Ectodermal cell (in vitro differentiated cells): ENCODE measurements around the gene SLC8A3.
A peak's percentile ranks its signal among the peaks of the same experiment; 100 is the strongest.

Experiments used
- H3K27ac ChIP-seq: 2 replicates; pipeline ENCODE4 v1.7.0; 2013; ENCODE audit warnings: mild to moderate bottlenecking, low read depth, low read length; ENCODE audit not compliant: insufficient read depth, poor library complexity, severe bottlenecking
- H3K27me3 ChIP-seq: 2 replicates; pipeline ENCODE4 v1.7.0; 2013; ENCODE audit warnings: mild to moderate bottlenecking, low read length; ENCODE audit not compliant: insufficient read depth, control insufficient read depth, poor library complexity, severe bottlenecking
- H3K36me3 ChIP-seq: one replicate; pipeline ENCODE4 v1.7.0; 2013; ENCODE audit warnings: low read length; ENCODE audit not compliant: control insufficient read depth, insufficient read depth
- H3K4me1 ChIP-seq: one replicate; pipeline ENCODE4 v1.7.0; 2013; ENCODE audit warnings: low read length; ENCODE audit not compliant: control insufficient read depth, insufficient read depth
- H3K4me3 ChIP-seq: 2 replicates; pipeline ENCODE4 v1.7.0; 2013; ENCODE audit warnings: low read depth, low read length, control low read depth; ENCODE audit not compliant: insufficient read depth
- H3K9me3 ChIP-seq: 2 replicates; pipeline ENCODE4 v1.7.0; 2013; ENCODE audit warnings: mild to moderate bottlenecking, low read length, moderate library complexity; ENCODE audit not compliant: control insufficient read depth
- WGBS, 2 experiments: methylation state at CpG; one replicate each; pipeline ENCODE4 v1.1.7; 2013; ENCODE audit warnings: missing lambda C conversion rate in 2 of 2; 5-methylcytosine and 5-hydroxymethylcytosine counted together

SLC8A3 gene

GRCh38 chr14:70033561-70033960, 155.2 kb downstream of the SLC8A3 start:
- Histone ChIP-seq H3K4me1 (peaks cover 20% of the 10 kb centered on the region), H3K9me3 (no peaks in the 10 kb centered on the region), H3K27ac (no peak overlapping the region), H3K4me3 (no peak overlapping the region), H3K27me3 (no peaks in the 10 kb centered on the region), H3K36me3 (no peaks in the 10 kb centered on the region)
- WGBS, 2 experiments, result 91% methylated on average over 2 of the region's 2 CpGs

DNA sequence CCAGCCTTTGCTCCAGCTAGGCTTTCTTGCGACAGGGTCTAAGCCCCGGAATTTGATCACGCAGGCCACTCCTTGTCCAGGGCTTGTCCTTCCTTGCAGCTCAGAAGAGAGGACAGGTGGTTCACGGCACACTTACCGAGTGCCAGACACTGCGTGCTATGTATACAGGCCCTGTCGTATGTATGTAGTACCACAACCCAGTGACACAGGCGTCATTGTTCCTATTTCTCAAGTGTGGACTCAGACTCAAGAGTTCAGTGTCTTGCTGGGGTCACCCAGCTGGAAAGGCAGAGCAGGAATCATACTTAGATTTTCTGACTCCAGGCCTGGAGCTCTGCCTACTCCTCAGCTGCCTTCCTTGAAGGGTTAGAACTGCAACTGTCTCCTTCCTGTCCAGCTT, 155.6 kb downstream of the SLC8A3 start:
- Histone ChIP-seq H3K4me1 (peaks cover 24% of the 10 kb centered on the region), H3K4me3 (no peak overlapping the region), H3K27ac (peak overlapping the region; percentile 5), H3K27me3 (no peaks in the 10 kb centered on the region), H3K36me3 (no peaks in the 10 kb centered on the region), H3K9me3 (no peaks in the 10 kb centered on the region)
- 89 to 90% methylated on average over 8 of the region's 8 CpGs for WGBS, 2 experiments

GRCh38 chr14:70032447-70032846, 156.3 kb downstream of the SLC8A3 start:
- Histone ChIP-seq H3K27ac (peak overlapping the region; percentile 39), H3K27me3 (no peaks in the 10 kb centered on the region), H3K9me3 (no peaks in the 10 kb centered on the region), H3K4me3 (no peak overlapping the region), H3K36me3 (no peaks in the 10 kb centered on the region), H3K4me1 (peaks cover 25% of the 10 kb centered on the region)
- 60 to 65% methylated on average over 3 of the region's 3 CpGs for WGBS, 2 experiments

- H3K4me1 ChIP-seq, result peaks cover 25% of the 10 kb centered on the region
- H3K36me3 ChIP-seq, result no peaks in the 10 kb centered on the region
- H3K27me3 ChIP-seq, result no peaks in the 10 kb centered on the region
- no peaks in the 10 kb centered on the region for H3K9me3 ChIP-seq
- peak overlapping the region; percentile 39 for H3K27ac ChIP-seq
- 93 to 94% methylated on average over 9 of the region's 9 CpGs for WGBS, 2 experiments
- no peak overlapping the region for H3K4me3 ChIP-seq
Observed at GRCh38 chr14:70032016-70032415, 156.7 kb downstream of the SLC8A3 start.

GRCh38 chr14:70029296-70030132, 159.2 kb downstream of the SLC8A3 start:
- Histone ChIP-seq H3K27me3 (no peaks in the 10 kb centered on the region), H3K4me1 (peaks cover 25% of the 10 kb centered on the region), H3K4me3 (no peak overlapping the region), H3K36me3 (no peaks in the 10 kb centered on the region), H3K27ac (no peak overlapping the region), H3K9me3 (no peaks in the 10 kb centered on the region)
- 90 to 93% methylated on average over 6 of the region's 6 CpGs for WGBS, 2 experiments

DNA sequence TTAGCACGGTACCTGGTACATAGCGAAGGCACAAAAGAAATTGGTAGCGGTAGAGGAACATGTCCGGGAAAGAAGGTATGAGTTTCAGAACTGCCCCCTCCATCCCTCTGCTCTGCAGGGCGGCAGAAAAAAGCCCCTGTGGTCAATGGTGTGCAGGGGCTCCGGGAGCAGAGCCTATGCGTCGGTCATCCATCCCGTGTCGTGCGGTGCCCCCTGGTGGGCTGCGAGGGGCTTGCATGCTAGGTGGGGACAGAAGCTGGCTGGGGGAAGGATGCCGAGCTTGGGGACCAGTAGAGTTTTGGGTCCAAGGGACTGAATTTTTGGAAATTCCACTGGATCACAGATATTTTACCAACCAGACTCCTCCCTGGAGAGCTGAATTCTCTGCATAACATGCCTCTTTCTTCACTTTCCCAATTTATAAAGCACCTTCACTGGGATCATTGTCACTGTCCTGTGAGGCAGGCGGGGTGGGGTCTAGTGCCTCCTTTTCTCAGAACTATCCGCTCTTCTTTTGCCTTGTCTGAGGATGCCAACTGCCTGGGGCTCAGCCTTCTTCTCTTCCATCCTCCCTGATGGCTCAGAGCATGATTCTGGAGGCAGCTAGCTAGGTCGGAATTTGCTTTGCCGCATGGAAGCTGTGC, 160.8 kb downstream of the SLC8A3 start:
- WGBS, 2 experiments, result 40 to 43% methylated on average over 17 of the region's 17 CpGs

GRCh38 chr14:70023871-70024270, 164.9 kb downstream of the SLC8A3 start:
- Histone ChIP-seq H3K4me3 (no peak overlapping the region), H3K4me1 (peaks cover 7% of the 10 kb centered on the region), H3K36me3 (peaks cover 25% of the 10 kb centered on the region), H3K27me3 (no peaks in the 10 kb centered on the region), H3K27ac (no peak overlapping the region), H3K9me3 (no peaks in the 10 kb centered on the region)
- WGBS, 2 experiments, result 81 to 96% methylated on average over 1 of the region's 1 CpG

More for the DNA sequence above, 160.8 kb downstream of the SLC8A3 start:
- H3K27ac ChIP-seq, result no peak overlapping the region
- no peaks in the 10 kb centered on the region for H3K9me3 ChIP-seq
- no peaks in the 10 kb centered on the region for H3K27me3 ChIP-seq
- H3K4me3 ChIP-seq, result no peak overlapping the region
- H3K4me1 ChIP-seq, result peaks cover 23% of the 10 kb centered on the region
- peaks cover 15% of the 10 kb centered on the region for H3K36me3 ChIP-seq

DNA sequence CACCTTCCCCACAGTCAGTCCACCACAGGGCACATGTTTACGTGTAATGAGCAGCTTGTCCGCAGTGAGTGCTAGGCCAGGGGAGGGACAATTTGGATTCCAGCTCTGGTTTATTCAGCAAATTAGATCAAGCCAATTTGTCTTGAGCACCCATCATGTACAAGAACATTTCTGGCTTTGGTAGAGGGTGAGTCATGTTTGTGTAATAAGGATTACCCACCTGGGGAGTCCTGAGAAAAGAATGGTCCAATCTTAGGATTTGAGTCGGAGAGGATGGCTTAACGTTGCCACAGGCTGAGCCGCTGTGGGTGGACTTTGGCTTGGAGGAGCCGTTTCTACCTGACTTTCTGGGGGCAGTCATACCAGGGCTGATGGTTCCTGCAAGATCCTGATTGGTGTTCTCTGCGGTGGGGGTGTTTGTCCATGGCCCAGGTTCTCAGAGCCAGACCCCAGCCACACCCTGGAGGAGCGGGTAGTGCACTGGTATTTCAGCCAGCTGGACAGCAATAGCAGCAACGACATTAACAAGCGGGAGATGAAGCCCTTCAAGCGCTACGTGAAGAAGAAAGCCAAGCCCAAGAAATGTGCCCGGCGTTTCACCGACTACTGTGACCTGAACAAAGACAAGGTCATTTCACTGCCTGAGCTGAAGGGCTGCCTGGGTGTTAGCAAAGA, 165.8 kb downstream of the SLC8A3 start:
- Histone ChIP-seq H3K9me3 (no peaks in the 10 kb centered on the region), H3K36me3 (peaks cover 25% of the 10 kb centered on the region), H3K4me3 (no peak overlapping the region), H3K27ac (no peak overlapping the region), H3K4me1 (no peaks in the 10 kb centered on the region), H3K27me3 (no peaks in the 10 kb centered on the region)
- WGBS, 2 experiments, result 96% methylated on average over 15 of the region's 15 CpGs

DNA sequence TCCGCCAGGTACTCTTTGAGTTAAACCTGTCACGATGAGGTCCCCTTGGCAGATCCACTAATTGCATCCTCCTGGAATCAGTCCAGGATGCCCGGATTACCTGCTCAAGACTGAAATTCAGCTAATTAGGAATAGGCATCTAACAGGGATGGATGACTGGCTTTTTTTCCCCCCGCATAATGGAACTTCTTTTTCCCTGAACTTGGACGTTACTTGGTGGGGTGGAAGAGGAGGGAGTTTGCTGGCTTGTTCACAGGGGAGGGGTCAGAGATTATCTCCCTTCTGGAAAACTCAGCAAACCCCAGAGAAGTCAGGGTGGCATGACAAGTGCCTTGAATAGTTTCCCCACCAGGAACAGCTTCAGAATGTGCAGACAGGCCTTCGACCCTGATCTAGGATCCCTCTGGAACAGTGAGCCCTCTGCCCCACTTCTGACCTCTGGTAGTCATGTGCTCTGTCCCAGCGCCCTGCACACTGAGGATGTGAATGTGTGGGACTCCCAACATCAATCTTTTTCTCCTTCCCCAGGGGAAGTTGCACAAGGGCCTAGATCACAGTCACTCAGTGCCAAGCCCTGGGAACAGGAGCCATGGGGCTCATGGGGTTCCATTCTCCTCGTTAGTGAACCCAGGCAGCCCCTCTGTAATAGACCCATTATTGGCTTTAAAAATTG, 167.1 kb downstream of the SLC8A3 start:
- Histone ChIP-seq H3K27me3 (no peaks in the 10 kb centered on the region), H3K9me3 (no peaks in the 10 kb centered on the region), H3K36me3 (peaks cover 27% of the 10 kb centered on the region), H3K27ac (no peak overlapping the region), H3K4me1 (no peaks in the 10 kb centered on the region), H3K4me3 (no peak overlapping the region)
- 93 to 97% methylated on average over 8 of the region's 8 CpGs for WGBS, 2 experiments
